IPS DF 4.7 (cell line): ENCODE results near the gene ZDHHC11B.
"Not testable (repeated sequence)": the region's sequence is repeated elsewhere in the genome, so short reads cannot be mapped to it uniquely, and the experiment has no call there.

Experiments used
- DNase-seq: peaks from one replicate; pipeline ENCODE4 v3.0.0-alpha.2; 2013; ENCODE audit warnings: low spot score; ENCODE audit errors: extremely low read depth

The ZDHHC11B gene

DNA sequence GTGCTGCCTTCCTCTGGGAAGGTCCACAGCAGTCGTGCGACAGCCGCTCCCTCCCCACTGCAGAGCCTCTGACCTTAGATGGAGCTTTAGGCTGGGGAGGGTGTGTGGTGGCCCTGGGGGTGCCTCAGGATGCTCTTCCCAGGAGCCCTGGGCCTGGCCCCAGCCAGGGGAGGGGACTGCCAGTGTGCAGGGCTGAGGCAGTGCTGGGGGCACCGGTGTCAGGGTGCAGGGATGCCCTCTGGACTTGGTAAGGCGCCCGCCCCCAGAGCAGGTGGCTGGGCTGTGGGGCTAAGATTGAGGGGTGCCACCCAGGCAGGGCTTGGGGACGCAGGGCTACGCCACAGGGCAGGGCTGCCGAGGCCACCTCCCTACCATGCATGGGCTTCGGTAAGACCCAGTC, 13.9 kb downstream of the ZDHHC11B start:
- DNase-seq, result not testable (repeated sequence)

DNA sequence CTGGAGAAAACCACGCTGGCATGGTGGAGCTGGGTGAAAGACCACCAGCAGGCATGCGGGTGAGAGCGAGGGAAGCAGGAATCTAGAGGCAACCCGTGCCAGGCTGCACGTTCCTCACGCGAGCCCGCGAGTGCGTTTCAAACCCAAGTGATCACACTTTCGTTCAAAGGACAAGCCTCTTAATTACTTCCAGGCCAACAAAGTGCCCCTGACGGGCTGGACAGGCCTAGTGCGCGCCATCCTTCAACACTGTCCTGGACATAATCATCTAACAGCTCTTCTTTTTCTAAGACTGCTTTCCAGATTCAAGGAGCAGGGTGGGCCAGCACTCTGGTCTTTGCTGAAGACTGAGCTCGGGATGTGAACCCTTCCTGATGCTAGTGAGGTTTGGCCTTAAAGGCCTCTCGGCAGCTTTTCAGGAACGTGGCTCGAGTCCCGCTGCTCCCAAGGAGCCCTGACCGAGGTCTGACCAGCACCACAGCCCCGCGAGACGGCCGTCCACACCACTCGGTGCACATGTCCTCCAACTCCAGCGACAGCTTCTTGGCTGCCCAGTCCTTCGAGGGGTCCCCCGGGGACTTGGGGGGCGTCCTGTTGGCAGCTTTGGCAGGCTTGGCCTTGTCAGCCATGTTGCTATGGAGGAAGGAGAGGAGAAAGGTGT, 14.9 kb downstream of the ZDHHC11B start:
- DNase-seq, result not testable (repeated sequence)

DNA sequence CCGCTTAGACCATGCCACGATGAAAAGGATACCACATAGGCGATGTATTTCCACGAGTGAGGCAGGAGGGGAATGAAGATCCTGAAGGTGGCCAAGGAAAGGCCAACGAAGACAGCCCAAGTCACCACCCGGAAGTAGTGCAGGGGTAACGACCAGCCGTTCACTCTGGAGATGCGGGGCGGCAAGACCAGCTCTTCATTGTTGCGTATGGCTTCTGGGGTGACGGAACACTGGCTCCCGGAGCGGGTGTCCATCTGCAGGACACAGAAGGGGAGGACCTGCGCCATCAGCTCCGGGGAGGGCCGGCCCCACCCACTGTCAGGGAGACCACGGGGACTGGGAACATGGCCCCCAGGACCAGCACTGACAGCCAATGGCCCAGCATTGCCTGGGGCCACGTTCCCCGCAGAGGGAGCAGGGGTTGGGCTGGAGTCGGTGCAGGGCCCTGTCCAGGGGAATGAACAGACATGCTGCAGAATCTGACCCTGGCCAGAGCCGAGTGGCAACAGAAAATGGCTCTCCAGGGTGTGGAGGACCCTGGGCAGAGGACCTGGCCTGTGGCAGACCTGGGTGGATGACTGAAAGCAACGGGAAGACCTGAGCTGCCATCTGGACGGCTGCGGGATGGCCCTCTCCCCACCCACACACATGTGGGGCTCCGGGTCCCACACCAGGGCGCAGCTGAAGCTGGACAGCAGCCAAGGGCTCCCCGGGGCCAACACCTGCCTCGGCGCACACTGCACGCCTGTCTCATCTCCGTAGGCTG, 17.7 kb downstream of the ZDHHC11B start:
- DNase-seq, result no peak

DNA sequence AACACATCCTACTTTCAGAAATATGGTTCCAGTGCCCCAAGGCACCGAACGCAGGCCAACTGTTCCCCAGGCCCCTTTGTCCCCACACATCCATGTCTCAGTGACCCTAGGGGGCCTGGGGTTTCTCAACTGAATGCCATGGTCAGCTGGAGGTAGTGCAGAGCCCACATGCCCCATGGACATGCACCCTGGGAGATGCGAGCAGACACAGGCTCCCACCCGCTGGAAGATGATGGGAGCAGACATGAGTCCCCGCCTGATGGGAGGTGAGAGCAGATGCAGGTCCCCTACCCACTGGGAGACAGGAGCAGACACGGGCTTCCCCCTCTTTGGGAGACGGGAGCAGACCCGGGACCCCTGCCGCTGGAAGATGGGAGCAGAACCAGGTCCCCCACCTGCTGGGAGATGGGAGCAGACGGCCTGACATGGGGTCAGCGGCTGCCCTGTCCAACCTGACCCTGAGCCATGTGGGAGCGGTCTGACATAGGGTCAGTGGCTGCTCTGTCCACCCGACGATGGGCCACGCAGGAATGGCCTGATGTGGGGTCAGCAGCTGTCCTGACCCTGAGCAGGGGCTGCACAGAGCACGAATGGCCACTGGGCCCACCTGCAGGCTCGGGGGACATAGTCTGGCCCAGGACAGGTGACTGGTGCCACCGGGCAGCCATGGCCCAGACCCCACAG, 18.4 kb downstream of the ZDHHC11B start:
- no peak for DNase-seq

DNA sequence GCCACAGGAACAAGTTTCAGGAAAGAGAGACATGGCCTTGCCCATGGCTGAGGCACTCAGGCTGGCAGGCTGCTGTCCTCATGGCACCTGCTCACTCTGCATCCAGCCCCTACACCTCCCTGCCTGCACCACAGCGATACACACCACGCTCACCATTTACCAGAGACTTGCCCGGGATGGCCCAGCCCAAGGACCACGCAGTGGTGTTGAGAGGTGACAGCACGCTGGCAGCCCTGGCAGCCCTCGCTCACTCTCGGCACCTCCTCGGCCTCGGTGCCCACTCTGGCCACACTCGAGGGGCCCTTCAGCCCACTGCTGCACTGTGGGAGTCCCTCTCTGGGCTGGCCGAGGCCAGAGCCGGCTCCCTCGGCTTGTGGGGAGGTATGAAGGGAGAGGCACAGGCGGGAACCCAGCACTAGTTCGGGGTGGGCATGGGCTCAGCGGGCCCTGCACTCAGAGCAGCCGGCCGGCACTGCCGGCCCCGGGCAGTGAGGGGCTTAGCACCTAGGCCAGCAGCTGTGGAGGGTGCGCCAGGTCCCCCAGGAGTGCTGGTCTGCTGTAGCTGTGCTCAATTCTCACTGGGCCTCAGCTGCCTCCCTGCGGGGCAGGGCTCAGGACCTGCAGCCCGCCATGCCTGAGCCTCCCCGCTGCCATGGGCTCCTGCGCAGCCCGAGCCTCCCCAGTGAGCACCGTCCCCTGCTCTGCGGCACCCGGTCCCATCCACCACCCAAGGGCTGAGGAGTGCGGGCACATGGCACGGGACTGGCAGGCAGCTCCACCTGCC, 20.3 kb downstream of the ZDHHC11B start:
- no peak for DNase-seq

DNA sequence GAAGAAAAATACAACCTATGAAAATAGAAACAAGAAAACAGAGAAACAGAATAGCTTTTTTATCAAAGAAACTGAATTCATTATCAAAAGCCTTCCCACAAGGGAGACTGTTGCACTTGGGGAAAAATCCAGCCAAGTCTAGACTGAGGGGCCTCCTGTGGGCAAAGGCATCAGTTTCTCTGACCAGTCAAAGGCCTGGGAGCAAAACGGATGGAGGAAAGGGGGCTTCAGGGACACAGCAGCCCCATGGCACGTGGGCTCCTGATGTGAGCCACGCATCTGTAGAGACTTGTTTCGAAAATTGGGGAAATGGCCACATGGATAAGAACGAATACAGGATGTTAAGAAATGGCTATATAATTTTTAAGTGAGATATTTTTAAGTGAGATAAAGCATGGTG, 21.1 kb downstream of the ZDHHC11B start:
- DNase-seq, result no peak

DNA sequence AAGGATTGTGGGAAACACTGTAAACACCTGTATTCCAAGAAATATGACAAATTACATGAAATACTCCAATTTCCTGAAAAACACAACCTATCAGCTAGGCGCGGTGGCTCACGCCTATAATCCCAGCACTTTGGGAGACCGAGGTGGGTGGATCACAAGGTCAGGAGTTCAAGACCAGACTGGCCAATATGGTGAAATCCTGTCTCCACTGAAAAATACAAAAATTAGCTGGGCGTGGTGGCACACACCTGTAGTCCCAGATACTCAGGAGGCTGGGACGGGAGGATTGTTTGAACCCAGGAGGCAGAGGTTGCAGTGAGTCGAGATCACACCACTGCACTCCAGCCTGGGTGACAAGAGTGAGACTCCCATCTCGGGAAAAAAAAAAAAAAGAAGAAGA, 21.5 kb downstream of the ZDHHC11B start:
- DNase-seq, result not testable (repeated sequence)

DNA sequence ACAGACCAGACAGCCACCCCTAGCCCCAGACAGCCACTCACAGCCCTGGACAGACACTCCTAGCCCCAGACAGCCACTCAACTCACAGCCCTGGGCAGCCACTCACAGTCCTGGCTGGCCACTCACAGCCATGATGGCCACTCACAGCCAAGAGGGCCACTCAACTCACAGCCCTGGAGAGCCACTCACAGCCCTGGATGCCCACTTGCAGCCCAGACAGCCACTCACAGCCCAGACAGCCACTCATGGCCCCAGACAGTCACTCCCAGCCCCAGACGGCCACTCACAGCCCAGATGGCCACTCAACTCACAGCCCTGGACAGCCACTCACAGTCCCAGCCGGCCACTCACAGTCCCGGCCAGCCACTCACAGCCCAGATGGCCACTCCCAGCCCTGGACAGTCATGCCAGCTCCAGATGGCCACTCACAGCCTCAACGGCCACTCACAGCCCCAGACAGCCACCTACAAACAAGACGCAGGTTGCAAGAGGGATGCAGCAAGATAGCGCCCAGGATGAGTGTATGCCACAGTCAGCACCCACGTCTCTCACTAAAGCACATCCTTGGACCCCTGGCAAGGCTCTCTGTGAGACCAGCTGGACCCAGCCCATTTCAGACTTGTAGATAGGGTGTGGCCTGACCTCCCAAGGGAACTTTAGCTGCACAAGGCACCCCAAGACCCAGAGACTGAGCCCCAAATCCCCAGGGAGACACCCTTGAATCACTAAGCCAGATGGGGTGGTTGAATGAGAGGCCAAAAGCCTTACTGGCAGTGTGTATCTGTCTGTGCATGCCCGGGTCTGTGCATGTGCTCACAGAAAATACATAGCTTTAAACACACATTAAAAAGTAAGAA, 22.4 kb downstream of the ZDHHC11B start:
- DNase-seq, result no peak

DNA sequence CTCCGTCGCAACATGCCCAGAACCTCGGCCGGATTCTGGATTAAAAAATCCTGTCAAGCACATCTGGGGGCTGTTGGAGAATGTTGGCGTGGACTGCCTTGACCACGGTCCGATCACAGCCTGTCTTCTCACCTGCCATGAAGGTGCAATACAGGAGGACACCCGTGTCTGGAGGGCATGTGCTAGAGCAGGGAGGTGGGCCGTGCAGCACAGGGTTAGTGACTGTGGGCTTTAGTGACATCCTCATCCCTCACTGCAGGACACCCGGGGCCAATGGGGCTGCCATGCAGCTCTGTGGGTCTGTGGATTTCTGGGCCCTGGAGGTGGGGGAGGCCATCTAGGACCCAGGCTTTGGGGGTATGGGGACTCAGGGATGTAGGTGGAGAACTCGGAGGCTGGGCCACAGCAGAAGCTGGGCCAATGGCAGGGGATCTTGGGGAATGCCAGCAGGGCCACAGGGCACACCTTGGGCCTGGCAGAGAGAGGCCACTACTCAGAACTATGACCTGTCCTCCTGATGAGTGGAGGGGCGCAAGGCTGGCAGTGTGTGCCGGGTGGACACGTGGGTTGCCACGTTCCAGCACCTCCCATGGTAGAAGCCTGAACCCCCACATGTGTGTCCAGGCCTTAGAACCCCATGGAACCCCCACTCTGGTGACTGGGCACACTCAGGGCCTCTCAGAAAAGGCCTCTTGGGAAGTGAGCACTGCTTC, 23.3 kb downstream of the ZDHHC11B start:
- no peak for DNase-seq

DNA sequence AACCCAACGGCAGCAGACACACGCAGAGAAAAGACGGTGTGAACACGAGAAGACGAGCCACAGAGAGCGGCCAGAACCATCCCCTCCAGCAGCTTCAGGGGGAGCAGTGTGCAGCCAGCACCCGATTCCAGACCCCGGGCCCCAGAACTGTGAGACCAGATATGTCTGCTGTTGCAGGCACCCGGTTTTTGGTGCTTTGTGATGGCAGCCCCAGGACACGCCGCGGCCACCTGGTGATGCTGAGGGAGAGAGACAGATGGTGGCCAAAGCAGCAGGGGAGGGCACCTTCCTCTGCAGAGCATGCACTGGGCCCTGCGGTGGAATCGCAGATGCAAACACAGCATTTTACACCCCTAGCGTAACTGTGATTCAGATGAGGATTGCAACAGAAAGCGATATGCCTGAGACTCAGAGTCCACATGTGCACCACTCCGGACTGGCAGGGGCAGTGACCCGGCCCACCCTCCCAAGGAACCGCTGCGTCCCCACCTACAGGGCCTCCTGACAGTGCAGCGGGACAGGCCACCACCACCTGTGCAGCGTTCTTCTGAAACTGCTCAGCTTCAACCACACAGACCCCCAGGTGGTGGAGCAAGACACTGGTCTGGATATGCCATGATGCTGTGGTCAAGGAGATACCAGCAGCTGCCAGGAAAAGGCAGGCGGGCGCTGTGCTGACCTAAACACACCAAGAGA, 24.0 kb downstream of the ZDHHC11B start:
- no peak for DNase-seq

DNA sequence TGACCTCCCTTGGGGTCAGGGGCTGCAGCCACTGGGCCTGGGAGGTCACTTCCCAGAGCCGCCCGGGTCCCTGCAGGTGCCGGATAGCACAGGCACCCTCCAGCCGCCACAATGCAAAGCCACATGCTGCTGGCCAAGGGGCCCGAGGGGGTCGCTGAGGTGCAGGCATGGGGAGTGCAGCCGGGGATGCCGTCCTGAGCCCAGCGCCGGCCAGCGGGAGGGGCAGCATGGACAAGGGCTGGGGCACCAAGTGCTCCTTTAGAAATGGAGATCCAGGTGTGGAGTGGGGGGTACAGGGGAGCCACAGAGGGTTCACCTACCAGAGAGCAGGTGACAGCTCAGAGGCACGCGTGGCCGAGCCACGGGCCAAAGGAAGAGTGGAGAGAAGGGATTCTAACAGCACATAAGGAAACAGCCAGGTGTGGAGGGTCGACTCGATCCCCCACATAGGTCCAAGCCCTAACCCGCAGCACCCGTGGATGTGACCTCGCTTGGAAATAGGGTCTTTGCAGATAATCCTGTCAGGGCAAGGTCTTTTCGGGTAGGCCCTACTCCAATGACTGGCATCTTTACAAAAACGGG, 24.7 kb downstream of the ZDHHC11B start:
- no peak for DNase-seq

DNA sequence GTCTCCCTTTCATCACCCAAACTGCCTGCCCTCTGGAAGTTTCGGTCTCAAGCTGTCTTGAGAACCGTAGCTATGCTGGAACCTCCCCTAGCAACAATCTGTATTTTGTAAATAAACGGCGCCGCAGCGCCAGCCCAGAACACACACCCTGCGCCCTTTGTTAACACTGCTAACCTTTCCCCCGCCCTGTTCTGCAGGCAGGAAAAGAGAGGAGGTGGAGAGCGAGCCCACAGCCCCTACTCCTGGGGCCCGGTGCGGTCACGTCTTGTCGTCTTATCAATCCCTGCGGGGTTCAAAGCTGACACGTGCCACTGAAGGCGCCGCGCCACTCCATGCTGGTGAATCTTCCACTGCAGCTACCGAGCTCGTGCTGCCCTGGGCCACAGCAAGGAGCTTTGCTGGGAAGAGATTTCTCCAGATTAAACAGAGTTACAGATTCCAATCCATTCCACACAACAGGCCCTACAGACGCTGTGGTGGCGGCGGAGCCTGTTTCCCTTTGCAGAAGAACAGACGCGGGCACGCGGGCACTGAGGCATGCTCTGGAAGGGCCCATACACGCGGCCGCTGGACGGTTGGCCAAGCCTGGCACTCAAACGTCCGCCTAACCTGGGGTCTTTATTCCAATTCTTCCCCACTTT, 25.3 kb downstream of the ZDHHC11B start:
- DNase-seq, result no peak

DNA sequence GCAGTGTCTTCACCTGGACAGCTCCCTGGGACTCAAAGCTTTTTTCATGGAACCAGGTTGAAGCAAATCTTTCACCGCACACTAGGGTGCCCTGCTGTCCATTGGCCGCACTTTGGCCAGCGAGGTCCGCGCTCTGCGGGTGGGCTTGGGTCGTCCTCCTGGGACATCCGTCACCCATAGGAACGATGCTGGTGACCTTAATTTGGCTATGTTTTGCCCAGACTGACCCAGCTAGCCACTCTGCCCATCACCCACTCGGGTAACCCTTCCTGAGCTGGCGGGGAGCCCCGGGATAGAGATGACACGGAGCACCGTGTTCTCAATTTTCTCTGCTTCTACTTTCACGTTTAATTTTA, 25.9 kb downstream of the ZDHHC11B start:
- DNase-seq, result no peak

DNA sequence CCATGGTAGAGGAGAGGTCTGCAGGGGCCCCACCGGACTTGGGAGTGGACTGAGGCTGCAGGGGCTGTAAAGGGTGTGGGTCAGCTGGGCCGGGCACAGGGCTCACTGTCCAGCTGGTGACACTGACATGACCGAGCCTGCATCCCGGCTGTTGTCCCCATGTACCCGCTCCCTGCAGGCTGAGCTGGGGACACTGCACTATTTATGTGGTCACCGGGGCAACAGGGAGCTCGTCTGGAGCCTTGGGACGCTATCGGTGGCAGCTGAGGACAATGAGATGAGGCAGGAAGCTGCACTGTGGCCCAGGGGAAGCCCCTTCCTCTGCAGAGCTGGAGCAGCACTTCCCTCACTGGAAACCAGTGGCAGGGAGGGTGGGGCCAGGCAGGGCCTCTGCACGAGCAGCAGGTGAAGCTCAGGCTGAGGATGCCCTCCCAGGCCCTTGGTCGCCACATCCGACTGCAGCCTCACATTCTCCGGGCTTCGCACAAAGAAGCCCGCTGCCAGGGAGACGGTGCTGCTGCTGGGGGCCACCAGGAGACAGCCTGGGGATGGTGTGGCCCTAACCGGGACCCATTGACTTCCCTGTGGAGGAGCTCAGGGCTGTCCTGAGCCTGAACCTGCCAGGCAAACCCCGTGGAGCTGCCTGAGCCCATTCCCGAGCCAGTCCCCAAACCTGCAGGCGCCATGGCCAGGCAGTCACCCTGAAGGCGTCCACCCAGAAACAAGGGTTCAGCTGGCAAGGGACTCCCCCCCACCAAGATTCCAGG, 26.4 kb downstream of the ZDHHC11B start:
- DNase-seq, result no peak

DNA sequence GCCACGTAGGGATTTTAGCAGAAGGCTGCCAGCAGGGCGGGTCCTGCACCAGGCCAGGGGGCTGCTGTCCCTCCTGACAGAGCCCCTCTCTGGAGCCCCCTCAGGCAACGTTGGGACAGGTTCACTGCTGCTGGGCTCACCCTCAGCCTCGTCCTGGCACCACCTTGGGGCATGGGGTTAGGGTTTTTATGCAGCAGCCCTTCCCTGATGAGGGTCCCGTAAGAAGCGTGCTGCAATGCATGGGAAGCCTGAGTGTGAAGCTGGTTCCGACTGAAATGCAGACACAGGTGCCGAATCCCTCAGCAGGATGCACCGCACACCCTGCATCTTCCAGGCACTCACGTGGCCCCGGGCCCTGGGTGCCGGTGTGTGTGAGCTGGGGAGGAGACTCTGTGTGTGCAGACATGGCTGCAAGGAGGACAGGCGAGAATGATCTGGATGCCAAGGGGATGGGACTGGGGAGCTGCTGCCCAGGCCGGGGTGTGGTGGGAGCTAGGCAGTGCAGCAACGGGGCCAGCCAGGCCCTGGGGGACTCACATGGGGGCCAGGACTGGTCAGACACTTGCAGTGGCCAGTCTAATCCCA, 27.1 kb downstream of the ZDHHC11B start:
- no peak for DNase-seq

DNA sequence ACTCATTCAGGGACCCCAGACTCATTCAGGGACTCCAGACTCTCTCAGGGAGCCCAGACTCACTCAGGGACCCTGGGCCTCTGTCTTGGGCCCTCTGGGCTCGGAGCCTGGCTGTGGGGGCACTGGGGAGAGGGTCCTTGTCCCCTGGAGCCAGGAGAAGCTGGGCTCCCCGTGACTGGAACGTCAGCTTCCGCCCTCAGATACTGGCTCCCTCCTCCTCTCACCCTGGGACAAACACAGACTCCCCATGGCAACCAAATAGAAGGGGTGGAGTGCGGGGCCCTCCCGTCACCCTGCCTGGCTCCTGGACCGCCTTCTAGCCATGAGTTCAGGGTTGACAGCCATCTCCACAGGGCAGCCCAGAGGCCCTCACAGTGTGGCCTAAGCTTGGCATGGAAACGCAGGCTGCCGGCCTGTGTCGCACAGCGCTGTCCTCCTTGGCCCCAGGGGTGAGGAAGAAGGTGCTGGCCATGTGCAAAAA, 27.6 kb downstream of the ZDHHC11B start:
- no peak for DNase-seq

DNA sequence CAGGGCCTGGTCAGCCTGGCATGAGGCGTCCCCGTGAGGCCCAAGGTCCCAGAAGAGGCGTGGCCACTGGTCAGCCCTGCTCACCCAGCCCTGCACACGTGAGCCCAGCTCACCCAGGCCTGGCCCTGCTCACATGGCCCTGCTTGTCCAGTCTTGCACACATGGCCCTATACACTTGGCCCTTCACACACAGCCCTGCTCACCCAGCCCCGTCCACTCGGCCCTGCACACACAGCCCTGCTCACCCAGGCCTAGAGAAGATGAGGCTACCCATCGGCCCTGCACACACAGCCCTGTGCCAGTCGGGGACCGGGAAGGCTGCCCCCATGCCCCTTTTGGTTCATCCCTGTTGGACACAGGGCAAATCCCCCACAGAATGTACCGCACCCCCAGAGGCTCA, 28.4 kb downstream of the ZDHHC11B start:
- DNase-seq, result no peak
